ENCODE measurements around the gene STOML1.

The STOML1 gene

DNA sequence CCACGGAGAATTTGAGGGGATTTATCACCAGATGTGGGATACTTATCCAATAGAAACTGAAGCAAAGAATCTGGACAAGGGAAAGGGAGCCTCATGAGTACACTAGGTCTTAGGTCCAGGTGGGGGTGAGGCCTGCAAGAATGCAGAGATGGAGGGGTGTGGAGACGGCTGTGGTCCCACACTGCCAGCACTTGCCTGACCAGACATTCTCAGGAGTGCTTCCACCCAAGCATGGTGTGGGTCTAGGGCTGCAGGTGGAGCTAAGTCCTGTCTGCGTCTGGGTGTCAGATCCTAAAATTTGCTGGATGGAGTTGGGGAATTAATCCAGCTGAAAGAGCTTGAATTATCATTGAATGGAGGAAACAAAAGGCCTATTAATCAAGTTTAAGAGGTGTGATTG, 16.8 kb upstream of the STOML1 start:
- Mint-ChIP-seq H3K4me3 (no peak overlapping the region), H3K4me1 (peaks cover 49% of the 10 kb centered on the region), H3K36me3 (ENCODE audit: low read depth) (peaks cover 62% of the 10 kb centered on the region), H3K27ac (peak overlapping the region; percentile 37), H3K9me3 (peaks cover 7% of the 10 kb centered on the region), H3K27me3 (ENCODE audit: low read depth, poor library complexity) (no peaks in the 10 kb centered on the region)
- no peak for DNase-seq
- TF ChIP-seq, protein P1, sequence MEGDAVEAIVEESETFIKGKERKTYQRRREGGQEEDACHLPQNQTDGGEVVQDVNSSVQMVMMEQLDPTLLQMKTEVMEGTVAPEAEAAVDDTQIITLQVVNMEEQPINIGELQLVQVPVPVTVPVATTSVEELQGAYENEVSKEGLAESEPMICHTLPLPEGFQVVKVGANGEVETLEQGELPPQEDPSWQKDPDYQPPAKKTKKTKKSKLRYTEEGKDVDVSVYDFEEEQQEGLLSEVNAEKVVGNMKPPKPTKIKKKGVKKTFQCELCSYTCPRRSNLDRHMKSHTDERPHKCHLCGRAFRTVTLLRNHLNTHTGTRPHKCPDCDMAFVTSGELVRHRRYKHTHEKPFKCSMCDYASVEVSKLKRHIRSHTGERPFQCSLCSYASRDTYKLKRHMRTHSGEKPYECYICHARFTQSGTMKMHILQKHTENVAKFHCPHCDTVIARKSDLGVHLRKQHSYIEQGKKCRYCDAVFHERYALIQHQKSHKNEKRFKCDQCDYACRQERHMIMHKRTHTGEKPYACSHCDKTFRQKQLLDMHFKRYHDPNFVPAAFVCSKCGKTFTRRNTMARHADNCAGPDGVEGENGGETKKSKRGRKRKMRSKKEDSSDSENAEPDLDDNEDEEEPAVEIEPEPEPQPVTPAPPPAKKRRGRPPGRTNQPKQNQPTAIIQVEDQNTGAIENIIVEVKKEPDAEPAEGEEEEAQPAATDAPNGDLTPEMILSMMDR (IDR thresholded peaks at IDR 0.05), result no peak

DNA sequence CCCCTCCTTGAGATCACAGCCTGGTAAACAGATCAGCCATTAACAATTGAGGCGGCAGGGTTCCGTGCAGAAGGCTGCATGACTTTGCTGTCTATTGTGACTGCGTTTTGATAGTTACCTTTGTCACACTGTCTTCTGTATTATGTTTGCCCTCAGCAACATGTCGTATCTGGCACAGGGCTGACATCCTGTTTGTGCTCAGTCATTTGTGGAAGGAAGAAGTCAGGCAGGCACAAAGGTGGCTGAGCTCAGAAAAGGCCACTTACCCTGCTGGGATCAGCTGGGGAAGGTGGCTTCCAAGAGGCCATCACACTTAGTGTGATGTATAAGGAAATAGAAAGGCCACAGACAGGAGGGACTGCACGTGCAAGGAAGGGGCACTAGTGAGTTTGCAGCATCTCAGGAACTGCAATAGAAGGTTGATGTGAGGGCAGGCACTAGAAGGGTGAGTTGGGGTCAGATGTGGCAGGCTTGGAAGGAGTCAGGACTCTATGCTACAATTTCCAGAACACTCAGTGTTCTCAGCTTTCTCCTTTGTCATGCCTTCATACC, 15.8 kb upstream of the STOML1 start:
- Mint-ChIP-seq H3K4me3 (no peak overlapping the region), H3K27ac (peak overlapping the region; percentile 30), H3K36me3 (ENCODE audit: low read depth) (peaks cover 62% of the 10 kb centered on the region), H3K4me1 (peaks cover 49% of the 10 kb centered on the region), H3K27me3 (ENCODE audit: low read depth, poor library complexity) (peaks cover 2% of the 10 kb centered on the region), H3K9me3 (peaks cover 11% of the 10 kb centered on the region)
- DNase-seq, result no peak
- TF ChIP-seq, protein P1 (IDR thresholded peaks at IDR 0.05), result no peak

DNA sequence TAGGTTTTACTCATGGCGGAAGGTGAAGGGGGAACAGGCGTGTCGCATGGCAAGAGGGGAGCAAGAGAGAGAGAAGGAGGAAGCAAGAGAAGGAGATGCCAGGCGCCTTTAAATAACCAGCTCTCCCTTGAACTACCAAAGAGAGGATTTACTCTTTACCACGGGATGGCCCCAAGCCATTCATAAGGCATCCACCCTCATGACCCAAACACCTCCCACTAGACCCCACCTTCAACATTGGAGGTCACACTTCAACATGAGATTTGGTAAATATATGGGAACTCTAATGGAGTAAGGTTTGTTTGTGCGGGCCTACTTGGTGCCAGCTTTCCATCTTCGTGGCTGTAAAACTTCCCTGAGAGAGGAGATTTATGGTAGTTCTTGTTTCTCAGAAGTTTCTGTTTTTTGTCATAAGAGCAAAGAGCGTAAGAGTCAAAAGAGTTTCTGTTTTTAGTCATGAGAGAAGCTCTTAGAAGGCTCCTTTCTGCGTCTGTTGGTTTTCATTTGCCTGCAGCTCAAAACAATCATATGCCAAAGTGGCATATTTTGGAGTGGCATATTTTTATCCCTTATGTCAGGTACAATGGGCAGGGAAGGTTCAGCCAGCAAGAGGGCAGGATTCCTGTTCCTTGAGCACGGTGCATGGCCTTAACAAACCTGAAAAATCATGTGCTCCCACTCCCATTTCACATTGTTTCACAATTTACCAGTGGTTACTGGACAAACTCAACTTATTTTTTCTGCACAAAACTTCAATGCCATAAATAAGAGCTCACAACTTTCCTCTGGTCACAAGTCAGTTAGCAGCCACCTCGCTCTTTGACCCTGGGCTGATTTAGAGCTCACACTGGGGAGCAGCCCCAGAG, 14.9 kb upstream of the STOML1 start:
- peaks cover 63% of the 10 kb centered on the region for H3K36me3 Mint-ChIP-seq (ENCODE audit: low read depth)
- H3K4me3 Mint-ChIP-seq, result no peak overlapping the region
- no peak for DNase-seq
- H3K4me1 Mint-ChIP-seq, result peaks cover 49% of the 10 kb centered on the region
- peak overlapping the region; percentile 85 for H3K27ac Mint-ChIP-seq
- peaks cover 2% of the 10 kb centered on the region for H3K27me3 Mint-ChIP-seq (ENCODE audit: low read depth, poor library complexity)
- TF ChIP-seq, protein P1 (IDR thresholded peaks at IDR 0.05), result no peak
- H3K9me3 Mint-ChIP-seq, result peaks cover 7% of the 10 kb centered on the region

DNA sequence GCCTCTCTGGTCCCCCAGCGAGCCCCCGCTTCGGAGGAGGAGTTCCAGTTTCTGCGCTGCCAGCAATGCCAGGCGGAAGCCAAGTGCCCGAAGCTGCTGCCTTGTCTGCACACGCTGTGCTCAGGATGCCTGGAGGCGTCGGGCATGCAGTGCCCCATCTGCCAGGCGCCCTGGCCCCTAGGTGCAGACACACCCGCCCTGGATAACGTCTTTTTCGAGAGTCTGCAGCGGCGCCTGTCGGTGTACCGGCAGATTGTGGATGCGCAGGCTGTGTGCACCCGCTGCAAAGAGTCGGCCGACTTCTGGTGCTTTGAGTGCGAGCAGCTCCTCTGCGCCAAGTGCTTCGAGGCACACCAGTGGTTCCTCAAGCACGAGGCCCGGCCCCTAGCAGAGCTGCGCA, 5.9 kb upstream of the STOML1 start:
- Mint-ChIP-seq H3K4me1 (peaks cover 45% of the 10 kb centered on the region), H3K27me3 (ENCODE audit: low read depth, poor library complexity) (peaks cover 4% of the 10 kb centered on the region), H3K4me3 (no peak overlapping the region), H3K27ac (no peak overlapping the region), H3K36me3 (ENCODE audit: low read depth) (peaks cover 27% of the 10 kb centered on the region), H3K9me3 (no peaks in the 10 kb centered on the region)
- DNase-seq, result no peak
- TF ChIP-seq, protein P1 (IDR thresholded peaks at IDR 0.05), result no peak

DNA sequence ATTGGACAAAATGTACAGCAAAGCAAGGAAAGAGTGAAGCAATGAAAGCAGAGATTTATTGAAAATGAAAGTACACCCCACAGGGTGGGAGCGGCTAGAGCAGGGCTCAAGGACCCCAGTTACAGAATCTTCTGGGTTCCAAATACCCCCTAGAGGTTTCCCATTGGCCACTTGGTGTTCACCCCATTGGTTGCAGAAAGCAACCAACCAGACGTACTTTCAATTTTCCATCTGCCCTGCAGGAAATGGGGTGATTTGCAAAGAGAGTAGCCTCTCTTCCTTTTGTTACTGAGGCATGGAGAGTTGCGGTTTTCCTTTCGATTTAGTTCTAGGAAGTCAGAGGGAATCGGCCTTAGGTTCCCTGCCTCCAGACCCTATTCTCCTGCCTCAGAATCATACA, 4.8 kb upstream of the STOML1 start:
- peaks cover 20% of the 10 kb centered on the region for H3K36me3 Mint-ChIP-seq (ENCODE audit: low read depth)
- TF ChIP-seq, protein P1 (IDR thresholded peaks at IDR 0.05), result no peak
- H3K4me3 Mint-ChIP-seq, result peak overlapping the region; percentile 27
- H3K27me3 Mint-ChIP-seq (ENCODE audit: low read depth, poor library complexity), result peaks cover 4% of the 10 kb centered on the region
- no peaks in the 10 kb centered on the region for H3K9me3 Mint-ChIP-seq
- no peak overlapping the region for H3K27ac Mint-ChIP-seq
- no peak for DNase-seq
- H3K4me1 Mint-ChIP-seq, result peaks cover 52% of the 10 kb centered on the region

All from nephron progenitor cell (in vitro differentiated cells).